ENCODE data around the gene UBE2E1.

Gene UBE2E1

GRCh38 chr3:23920151-23920655 lies 114.4 kb downstream of the UBE2E1 start:
- DNase-seq, result no peak

GRCh38 chr3:23921052-23921511 lies 115.3 kb downstream of the UBE2E1 start:
- DNase-seq, result no peak

GRCh38 chr3:23923786-23924185 lies 118.0 kb downstream of the UBE2E1 start:
- peak; percentile 76 for DNase-seq

GRCh38 chr3:23926246-23926645 lies 120.5 kb downstream of the UBE2E1 start:
- DNase-seq, result no peak

GRCh38 chr3:23926736-23927135 lies 121.0 kb downstream of the UBE2E1 start:
- DNase-seq, result no peak

- DNase-seq, result no peak
Measured at GRCh38 chr3:23928524-23928923, 122.8 kb downstream of the UBE2E1 start.

GRCh38 chr3:23931597-23931996 lies 125.8 kb downstream of the UBE2E1 start:
- DNase-seq, result no peak

GRCh38 chr3:23932571-23932970 lies 126.8 kb downstream of the UBE2E1 start:
- DNase-seq, result no peak

GRCh38 chr3:23934253-23934652 lies 128.5 kb downstream of the UBE2E1 start:
- DNase-seq, result no peak

- DNase-seq, result no peak
Measured at GRCh38 chr3:23937296-23937695, 131.5 kb downstream of the UBE2E1 start.

GRCh38 chr3:23938688-23939087 lies 132.9 kb downstream of the UBE2E1 start:
- DNase-seq, result no peak

- DNase-seq, result no peak
Measured at GRCh38 chr3:23940775-23941174, 135.0 kb downstream of the UBE2E1 start.
